ENCODE results near the gene SDC4.

DNA sequence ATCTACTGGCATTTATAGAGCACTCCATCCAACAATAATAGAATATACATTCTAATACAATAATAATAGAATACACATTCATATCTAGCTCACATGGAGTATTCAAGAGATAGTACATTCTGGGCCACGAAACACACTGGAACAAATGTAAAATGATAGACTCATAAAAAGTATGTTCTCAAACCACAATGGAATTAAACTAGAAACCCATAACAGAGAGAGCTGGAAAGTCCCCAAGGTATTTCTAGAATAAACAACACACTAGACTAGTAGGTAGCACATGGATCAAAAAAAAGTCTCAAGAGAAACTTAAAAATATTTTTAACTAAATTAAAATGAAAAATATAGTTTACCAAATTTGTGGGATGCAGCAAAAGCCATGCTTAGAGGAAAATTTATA, 39.0 kb upstream of the SDC4 start:
- TF ChIP-seq CTCF (conservative IDR thresholded peaks at IDR 0.05 in 1 of 2, IDR thresholded peaks at IDR 0.05 in 1 of 2; ENCODE audit: extremely low read depth in 1 of 2, insufficient read depth in 1 of 2, low read depth in 1 of 2, low read length in 2 of 2): no peak
- TF ChIP-seq EZH2 (IDR thresholded peaks at IDR 0.05; ENCODE audit: borderline replicate concordance, low read length): no peak
